HUDEP-2 (cell line): ENCODE data around the gene RGS7.
"Not testable (repeated sequence)": the region's sequence is repeated elsewhere in the genome, so short reads cannot be mapped to it uniquely, and the experiment has no call there.

Source experiments
- DNase-seq, 76 experiments: peaks; one replicate each; lab custom pipeline; 2025; ENCODE audit not compliant: unreplicated experiment in 76 of 76; lab: John Stamatoyannopoulos, UW

The RGS7 gene

GRCh38 chr1:240941701-240942370 lies 415.2 kb downstream of the RGS7 start:
- no peak for DNase-seq

GRCh38 chr1:240936911-240937668 lies 419.9 kb downstream of the RGS7 start:
- no peak for DNase-seq

GRCh38 chr1:240935920-240936319 lies 421.1 kb downstream of the RGS7 start:
- no peak for DNase-seq

- no peak for DNase-seq
These were observed 426.0 kb downstream of the RGS7 start for GRCh38 chr1:240931031-240931430.

GRCh38 chr1:240928265-240928664 lies 428.7 kb downstream of the RGS7 start:
- DNase-seq: no peak

- no peak for DNase-seq
These were observed 429.2 kb downstream of the RGS7 start for GRCh38 chr1:240927821-240928220.

GRCh38 chr1:240925273-240925672 lies 431.7 kb downstream of the RGS7 start:
- DNase-seq: no peak

GRCh38 chr1:240917976-240918375 lies 439.0 kb downstream of the RGS7 start:
- no peak for DNase-seq

GRCh38 chr1:240914506-240914905 lies 442.5 kb downstream of the RGS7 start:
- no peak for DNase-seq

GRCh38 chr1:240912821-240913220 lies 444.2 kb downstream of the RGS7 start:
- no peak for DNase-seq

- DNase-seq: no peak
These were observed 447.1 kb downstream of the RGS7 start for GRCh38 chr1:240909701-240910457.

- peak in 5 of 76 experiments; percentile 2 to 26 (median 16) for DNase-seq
These were observed 450.5 kb downstream of the RGS7 start for GRCh38 chr1:240906477-240906876.

- DNase-seq: no peak
These were observed 451.7 kb downstream of the RGS7 start for GRCh38 chr1:240905225-240905765.

GRCh38 chr1:240895424-240895823 lies 461.6 kb downstream of the RGS7 start:
- DNase-seq: not testable (repeated sequence)

- no peak for DNase-seq
These were observed 468.3 kb downstream of the RGS7 start for GRCh38 chr1:240888787-240889048.

- peak in 8 of 76 experiments; percentile 8 to 47 (median 18) for DNase-seq
These were observed 468.8 kb downstream of the RGS7 start for GRCh38 chr1:240888039-240888786.

GRCh38 chr1:240883490-240883889 lies 473.5 kb downstream of the RGS7 start:
- no peak for DNase-seq

GRCh38 chr1:240882656-240883308 lies 474.2 kb downstream of the RGS7 start:
- not testable (repeated sequence) for DNase-seq

- no peak for DNase-seq
These were observed 478.4 kb downstream of the RGS7 start for GRCh38 chr1:240878631-240879030.

- DNase-seq: no peak
These were observed 479.4 kb downstream of the RGS7 start for GRCh38 chr1:240877605-240878004.
